ENCODE measurements around the gene NBPF9.
"Not testable (repeated sequence)": the region's sequence is repeated elsewhere in the genome, so short reads cannot be mapped to it uniquely, and the experiment has no call there.

DNA sequence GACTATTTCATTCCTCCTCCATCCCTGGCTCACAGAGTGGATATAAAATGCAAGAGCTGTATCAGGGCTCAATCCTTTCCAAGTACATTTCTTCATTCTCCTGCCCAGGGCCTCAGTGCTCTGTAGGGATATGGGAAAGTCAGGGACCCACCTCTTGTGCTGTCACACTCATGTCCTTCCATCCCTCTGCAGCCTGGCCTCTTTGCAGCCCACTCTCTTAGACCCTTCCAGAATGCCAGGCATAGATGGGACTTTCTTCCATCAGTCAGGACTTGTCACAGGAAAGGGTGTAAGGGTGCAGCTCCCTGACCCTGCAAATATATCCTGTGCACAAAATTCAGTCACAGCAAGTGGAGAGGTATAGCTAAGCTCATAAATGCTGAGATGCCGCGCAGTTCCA, 86.7 kb downstream of the NBPF9 start:
- TF ChIP-seq POLR2A (IDR thresholded peaks at IDR 0.05); EP300 (IDR thresholded peaks at IDR 0.05; ENCODE audit: low read depth): not testable (repeated sequence)
- TF ChIP-seq, protein P1, sequence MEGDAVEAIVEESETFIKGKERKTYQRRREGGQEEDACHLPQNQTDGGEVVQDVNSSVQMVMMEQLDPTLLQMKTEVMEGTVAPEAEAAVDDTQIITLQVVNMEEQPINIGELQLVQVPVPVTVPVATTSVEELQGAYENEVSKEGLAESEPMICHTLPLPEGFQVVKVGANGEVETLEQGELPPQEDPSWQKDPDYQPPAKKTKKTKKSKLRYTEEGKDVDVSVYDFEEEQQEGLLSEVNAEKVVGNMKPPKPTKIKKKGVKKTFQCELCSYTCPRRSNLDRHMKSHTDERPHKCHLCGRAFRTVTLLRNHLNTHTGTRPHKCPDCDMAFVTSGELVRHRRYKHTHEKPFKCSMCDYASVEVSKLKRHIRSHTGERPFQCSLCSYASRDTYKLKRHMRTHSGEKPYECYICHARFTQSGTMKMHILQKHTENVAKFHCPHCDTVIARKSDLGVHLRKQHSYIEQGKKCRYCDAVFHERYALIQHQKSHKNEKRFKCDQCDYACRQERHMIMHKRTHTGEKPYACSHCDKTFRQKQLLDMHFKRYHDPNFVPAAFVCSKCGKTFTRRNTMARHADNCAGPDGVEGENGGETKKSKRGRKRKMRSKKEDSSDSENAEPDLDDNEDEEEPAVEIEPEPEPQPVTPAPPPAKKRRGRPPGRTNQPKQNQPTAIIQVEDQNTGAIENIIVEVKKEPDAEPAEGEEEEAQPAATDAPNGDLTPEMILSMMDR (IDR thresholded peaks at IDR 0.05), result not testable (repeated sequence)

Measured in transverse colon (tissue), 3 donors.